ENCODE measurements around the gene SLC1A7.

Gene SLC1A7

DNA sequence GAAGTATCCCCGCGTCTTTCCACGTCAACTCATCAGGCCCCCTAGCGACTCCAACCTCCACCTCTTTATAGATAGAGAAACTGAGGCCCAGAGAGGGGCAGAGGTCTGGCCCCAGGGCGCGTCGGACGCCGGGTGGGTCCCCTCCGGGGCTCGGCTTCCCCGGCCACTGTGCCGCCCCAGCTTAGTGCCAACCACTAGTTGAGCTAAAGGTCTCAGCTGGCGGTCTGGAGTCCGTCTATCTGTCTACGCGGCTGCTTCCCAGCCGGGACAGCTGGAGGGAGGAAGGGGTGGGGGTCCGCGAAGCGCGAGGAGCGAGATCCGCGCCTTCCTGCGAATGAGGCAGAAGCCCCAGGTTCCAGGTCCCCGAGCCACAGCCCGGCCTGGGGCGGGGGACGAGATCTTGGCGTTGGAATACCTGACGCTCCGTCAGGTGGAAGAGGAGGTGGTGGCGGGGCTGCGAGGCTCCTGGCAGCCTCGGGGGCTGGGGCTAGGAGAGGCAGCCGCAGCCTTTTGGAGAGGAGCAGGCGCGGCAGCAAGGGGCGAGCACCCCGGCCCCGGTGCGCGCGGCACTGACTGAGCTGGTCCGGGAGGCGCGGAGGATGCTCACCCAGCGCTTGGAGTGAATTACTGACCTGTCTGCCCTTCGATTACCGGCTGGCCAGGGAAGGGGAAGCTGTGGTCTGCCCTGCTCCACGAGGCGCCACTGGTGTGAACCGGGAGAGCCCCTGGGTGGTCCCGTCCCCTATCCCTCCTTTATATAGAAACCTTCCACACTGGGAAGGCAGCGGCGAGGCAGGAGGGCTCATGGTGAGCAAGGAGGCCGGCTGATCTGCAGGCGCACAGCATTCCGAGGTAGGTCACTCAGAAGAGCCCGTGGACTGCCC, 79.5 kb downstream of the SLC1A7 start:
- no peak for DNase-seq (ENCODE audit: low spot score)
- Histone ChIP-seq H3K4me3 (peak overlapping the region; percentile 91), H3K27ac (peak overlapping the region; percentile 50 to 87)
- TF ChIP-seq, protein P1, sequence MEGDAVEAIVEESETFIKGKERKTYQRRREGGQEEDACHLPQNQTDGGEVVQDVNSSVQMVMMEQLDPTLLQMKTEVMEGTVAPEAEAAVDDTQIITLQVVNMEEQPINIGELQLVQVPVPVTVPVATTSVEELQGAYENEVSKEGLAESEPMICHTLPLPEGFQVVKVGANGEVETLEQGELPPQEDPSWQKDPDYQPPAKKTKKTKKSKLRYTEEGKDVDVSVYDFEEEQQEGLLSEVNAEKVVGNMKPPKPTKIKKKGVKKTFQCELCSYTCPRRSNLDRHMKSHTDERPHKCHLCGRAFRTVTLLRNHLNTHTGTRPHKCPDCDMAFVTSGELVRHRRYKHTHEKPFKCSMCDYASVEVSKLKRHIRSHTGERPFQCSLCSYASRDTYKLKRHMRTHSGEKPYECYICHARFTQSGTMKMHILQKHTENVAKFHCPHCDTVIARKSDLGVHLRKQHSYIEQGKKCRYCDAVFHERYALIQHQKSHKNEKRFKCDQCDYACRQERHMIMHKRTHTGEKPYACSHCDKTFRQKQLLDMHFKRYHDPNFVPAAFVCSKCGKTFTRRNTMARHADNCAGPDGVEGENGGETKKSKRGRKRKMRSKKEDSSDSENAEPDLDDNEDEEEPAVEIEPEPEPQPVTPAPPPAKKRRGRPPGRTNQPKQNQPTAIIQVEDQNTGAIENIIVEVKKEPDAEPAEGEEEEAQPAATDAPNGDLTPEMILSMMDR (IDR thresholded peaks at IDR 0.05), result no peak

DNA sequence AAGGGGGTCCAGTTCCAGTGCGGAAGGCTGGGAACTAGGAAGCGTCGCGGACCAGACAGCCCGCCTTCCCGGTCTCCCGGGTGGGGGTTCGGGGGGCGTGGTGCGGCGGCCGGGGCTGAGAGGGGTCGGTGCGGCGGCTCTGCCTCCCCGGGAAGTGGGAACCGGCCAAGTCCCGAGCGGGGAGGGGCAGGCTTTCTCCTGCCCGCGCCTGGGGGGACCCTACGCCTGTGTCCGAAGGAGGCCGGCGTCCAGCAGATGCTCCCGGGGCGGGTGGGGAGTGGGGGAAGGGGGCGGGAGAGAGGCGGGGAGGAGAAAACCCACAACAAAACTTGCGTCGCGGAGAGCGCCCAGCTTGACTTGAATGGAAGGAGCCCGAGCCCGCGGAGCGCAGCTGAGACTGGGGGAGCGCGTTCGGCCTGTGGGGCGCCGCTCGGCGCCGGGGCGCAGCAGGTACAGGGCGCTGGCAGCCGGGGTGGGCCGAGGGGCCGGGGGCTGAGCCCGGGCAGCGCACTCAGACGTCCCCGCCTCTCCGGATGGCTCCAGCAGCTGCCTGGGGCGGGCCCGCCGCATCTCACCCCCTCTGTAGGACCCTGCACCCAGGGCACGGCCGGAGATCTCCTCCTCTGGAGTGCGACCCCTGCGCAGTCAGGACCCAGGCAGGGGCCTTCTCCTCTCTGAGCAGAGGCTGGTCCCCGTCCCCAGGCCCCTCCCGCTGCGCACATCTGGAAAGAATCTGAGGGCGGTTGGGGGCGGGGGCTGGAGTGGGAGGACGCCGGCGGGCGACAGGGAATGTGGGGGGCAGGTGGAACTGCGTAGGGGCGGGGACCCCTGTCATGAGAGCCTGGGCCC, 80.4 kb downstream of the SLC1A7 start, which contains the start of gene PODN:
Gene PODN (plus strand): TSS at position 355 of the 849 bp plus-strand sequence. CDS start 7,643 bp downstream, outside the sequence.
- TF ChIP-seq, protein P1 (IDR thresholded peaks at IDR 0.05), result no peak
- DNase-seq (ENCODE audit: low spot score), result no peak
- peak within 1 kb of the TSS; percentile 91 for H3K4me3 ChIP-seq
- peak within 1 kb of the TSS; percentile 50 to 87 for H3K27ac ChIP-seq

DNA sequence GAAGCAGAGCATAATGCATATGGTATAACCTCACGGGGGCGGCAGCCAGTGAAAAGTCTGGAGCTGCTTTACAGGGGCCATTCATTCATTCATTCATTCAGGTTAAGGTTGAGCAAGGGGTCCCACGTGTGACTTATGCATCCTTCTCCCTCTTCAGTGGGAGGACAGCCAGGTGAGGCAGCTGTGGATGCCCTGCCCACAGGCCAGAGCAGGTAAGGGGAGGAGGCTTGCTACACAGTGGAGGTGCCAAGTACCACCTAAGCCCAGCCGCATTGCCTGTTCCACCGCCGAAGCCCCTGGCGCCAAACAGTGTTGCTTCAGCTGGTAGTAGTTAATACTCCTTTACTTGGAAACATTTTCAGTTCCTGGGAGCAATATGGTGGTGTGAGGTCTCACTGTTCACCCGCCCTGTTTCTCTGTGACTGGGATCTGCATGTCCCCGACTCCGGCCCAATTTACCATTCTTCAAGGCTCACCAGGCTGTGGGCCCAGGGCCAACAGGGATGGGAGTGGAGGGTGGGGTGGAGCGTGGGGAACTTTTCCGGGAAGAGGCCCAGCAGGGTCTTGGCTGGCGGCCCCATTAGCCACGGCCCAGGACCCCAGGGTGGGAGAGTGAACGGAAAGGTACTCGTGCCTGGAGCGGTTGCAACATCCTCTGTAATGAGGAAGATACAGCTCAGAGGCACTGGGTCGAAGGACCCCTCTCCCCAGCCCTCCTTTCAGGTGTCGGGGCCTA, 81.1 kb downstream of the SLC1A7 start:
- peak overlapping the region; percentile 91 for H3K4me3 ChIP-seq
- DNase-seq (ENCODE audit: low spot score), result no peak
- TF ChIP-seq, protein P1 (IDR thresholded peaks at IDR 0.05), result no peak
- H3K27ac ChIP-seq, result peak overlapping the region; percentile 50 to 87

DNA sequence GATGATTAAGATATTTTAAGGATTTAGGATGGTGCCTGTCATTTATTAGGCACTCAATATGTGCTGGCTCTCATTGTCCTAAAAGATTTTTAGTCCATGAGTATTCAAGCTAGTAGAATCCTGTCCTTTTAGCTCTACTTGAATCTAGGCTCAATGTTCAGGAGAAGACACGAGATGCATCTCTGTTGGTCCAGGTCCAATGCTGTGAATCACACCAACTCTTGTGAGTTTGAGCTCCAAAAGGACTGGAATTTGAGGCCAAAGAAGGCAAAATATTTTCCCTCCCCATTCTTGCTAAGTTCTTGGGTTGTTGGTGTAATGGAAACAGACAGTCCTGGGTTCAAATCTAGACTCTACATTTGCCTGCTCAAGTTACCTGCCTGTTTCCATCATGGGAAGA, 81.9 kb downstream of the SLC1A7 start:
- Histone ChIP-seq H3K4me3 (no peak overlapping the region), H3K27ac (peak overlapping the region; percentile 50 to 87)
- TF ChIP-seq, protein P1 (IDR thresholded peaks at IDR 0.05), result no peak
- DNase-seq (ENCODE audit: low spot score), result no peak

DNA sequence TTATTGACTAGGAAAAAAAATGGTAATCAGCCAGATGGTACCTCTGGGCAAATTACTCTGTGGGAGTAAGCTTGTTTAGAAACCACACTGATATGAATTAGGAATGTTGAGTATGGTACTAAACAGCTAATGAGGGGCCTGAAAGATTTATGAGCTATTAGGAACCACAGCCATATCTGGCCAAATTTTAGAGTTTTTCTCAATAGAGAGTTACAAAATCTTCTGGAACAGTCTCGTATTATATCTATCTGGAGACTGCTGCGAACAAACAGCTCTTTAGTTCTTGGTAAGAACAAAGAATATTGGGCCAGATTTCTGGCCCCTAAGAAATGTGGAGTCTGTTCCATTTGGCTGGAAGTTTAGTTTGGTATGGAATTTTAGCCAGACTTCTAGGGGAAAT, 85.3 kb downstream of the SLC1A7 start:
- DNase-seq (ENCODE audit: low spot score), result no peak
- TF ChIP-seq, protein P1 (IDR thresholded peaks at IDR 0.05), result no peak
- no peak overlapping the region for H3K4me3 ChIP-seq
- no peak overlapping the region for H3K27ac ChIP-seq

DNA sequence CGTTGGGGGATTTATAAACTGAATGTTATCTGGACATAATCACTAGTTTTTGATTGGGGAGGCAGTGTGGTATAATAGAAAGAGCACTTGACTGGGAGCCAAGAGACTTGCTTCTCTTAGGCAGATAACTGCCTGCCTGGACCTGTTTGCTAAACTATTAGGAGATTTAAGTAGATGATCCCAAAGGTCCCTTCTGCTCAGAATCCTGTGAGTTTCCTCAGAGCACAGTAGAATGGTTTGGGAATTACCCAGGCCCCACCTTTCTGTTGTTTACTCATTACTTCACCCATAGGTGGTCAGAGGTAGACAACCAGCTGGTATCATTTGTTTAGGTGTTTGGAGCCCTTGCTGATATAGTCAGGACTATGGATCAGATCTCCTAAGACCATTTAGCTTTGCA, 90.8 kb downstream of the SLC1A7 start:
- DNase-seq (ENCODE audit: low spot score), result no peak
- Histone ChIP-seq H3K4me3 (no peak overlapping the region), H3K27ac (no peak overlapping the region)
- TF ChIP-seq, protein P1 (IDR thresholded peaks at IDR 0.05), result no peak
